GM19240 (cell line): Measurements from ENCODE around the gene TNFSF18.
"Not testable (repeated sequence)": the region's sequence is repeated elsewhere in the genome, so short reads cannot be mapped to it uniquely, and the experiment has no call there.

Experiments
- DNase-seq: peaks from one replicate; pipeline ENCODE4 v3.0.0; 2011; ENCODE audit warnings: low spot score; ENCODE audit not compliant: insufficient read length

Gene TNFSF18

GRCh38 chr1:173050865-173051264, at the start of gene TNFSF18:
TSS of gene TNFSF18 (minus strand) at chr1:173050941. CDS start at chr1:173050896, 45 bp downstream.
- no peak for DNase-seq

GRCh38 chr1:173099166-173099565, 48.4 kb upstream of the TNFSF18 start:
- DNase-seq = no peak

- DNase-seq = no peak
Measured at GRCh38 chr1:173098117-173098516, 47.4 kb upstream of the TNFSF18 start.

- DNase-seq = no peak
Measured at GRCh38 chr1:173097001-173097400, 46.3 kb upstream of the TNFSF18 start.

GRCh38 chr1:173095632-173096031, 44.9 kb upstream of the TNFSF18 start:
- no peak for DNase-seq

GRCh38 chr1:173094541-173094940, 43.8 kb upstream of the TNFSF18 start:
- DNase-seq = no peak

- no peak for DNase-seq
Measured at GRCh38 chr1:173093691-173094445, 43.1 kb upstream of the TNFSF18 start.

- no peak for DNase-seq
Measured at GRCh38 chr1:173084292-173084691, 33.6 kb upstream of the TNFSF18 start.

- no peak for DNase-seq
Measured at GRCh38 chr1:173082913-173083312, 32.2 kb upstream of the TNFSF18 start.

- not testable (repeated sequence) for DNase-seq
Measured at GRCh38 chr1:173074217-173074616, 23.5 kb upstream of the TNFSF18 start.

- DNase-seq = no peak
Measured at GRCh38 chr1:173064011-173064410, 13.3 kb upstream of the TNFSF18 start.

GRCh38 chr1:173063171-173063570, 12.4 kb upstream of the TNFSF18 start:
- no peak for DNase-seq

GRCh38 chr1:173062150-173062938, 11.6 kb upstream of the TNFSF18 start:
- no peak for DNase-seq

GRCh38 chr1:173058556-173058955, 7.8 kb upstream of the TNFSF18 start:
- DNase-seq = no peak

GRCh38 chr1:173057984-173058383, 7.2 kb upstream of the TNFSF18 start:
- no peak for DNase-seq

- no peak for DNase-seq
Measured at GRCh38 chr1:173056365-173056764, 5.6 kb upstream of the TNFSF18 start.

- no peak for DNase-seq
Measured at GRCh38 chr1:173052681-173053196, 2.0 kb upstream of the TNFSF18 start.

- no peak for DNase-seq
Measured at GRCh38 chr1:173049322-173049633, 1.5 kb downstream of the TNFSF18 start.

GRCh38 chr1:173048621-173049321, 2.0 kb downstream of the TNFSF18 start:
- no peak for DNase-seq

GRCh38 chr1:173044656-173045055, 6.1 kb downstream of the TNFSF18 start:
- DNase-seq = no peak

- no peak for DNase-seq
Measured at GRCh38 chr1:173043253-173043652, 7.5 kb downstream of the TNFSF18 start.

- DNase-seq = no peak
Measured at GRCh38 chr1:173042806-173043205, 7.9 kb downstream of the TNFSF18 start.
